GM19193 (cell line): Measurements from ENCODE around the gene SYTL2.
A peak's percentile ranks its signal among the peaks of the same experiment; 100 is the strongest.

Experiments
- POLR2A ChIP-seq: IDR thresholded peaks from 4 replicates; pipeline ENCODE4 v1.6.1; 2011; ENCODE audit not compliant: insufficient read depth, insufficient read length; ENCODE audit errors: extremely low read depth

Gene SYTL2

DNA sequence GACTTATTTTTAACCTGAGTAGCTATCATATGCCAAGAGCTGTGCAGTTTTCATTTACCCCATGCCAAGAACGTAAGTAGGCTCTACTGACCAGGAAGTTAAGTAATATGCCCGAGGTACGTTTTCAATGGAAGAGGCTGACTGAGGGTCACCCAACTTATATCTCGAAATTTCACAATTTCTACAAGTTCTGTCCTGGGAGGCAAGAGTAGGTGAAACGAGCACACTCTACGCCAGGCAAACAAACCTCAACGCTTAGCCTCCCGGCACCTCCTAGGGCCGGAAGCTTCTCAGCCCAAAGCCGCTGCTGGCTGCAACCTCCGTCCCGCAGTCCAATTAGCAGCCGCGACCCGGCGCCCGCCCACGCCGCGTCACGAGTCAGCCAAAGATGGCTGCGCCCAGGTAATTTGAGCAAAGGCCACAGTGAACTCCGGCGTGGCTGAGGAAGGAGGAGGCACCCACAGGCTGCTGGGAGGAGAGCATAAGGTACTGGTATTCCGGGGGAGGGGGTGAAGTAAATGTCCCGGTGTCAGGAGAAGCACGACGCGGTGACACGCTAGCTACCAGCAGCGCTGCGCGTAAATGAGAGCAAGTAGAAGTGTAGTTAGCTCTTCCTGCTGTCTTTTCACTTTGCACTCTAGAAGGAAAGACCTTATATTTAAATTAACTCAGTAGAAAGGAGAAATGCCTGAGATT lies 163.2 kb downstream of the SYTL2 start, which contains the start of gene TMEM126A:
TSS of gene TMEM126A (plus strand) at position 364 of the 696 bp plus-strand sequence. CDS start 2,289 bp downstream, outside the sequence.
- TF ChIP-seq POLR2A: peak; percentile 95

DNA sequence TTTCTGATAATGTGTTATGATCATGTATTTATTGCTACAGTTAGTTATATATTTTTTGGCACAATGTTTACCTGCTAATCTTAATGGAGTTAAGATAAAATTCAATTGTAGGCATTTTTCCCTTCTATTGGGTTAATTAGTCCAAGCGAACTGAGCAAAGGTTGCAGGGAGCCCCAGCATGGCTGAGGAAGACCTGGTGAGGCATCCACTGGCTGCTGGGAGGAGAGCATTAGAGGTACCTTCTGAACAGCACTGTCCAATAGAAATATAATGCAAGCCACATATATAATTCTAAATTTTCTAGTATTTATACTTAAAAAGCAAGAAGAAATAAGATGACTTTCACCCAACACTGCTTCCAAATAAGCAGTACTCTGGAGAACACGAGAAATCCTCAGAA lies 163.9 kb downstream of the SYTL2 start:
- no peak for TF ChIP-seq POLR2A
